HEK293 (cell line): ENCODE data around the gene CXCL14.

Experiments
- CTCF ChIP-seq: fragments of 450-650 bp; formaldehyde crosslinking; IDR thresholded peaks from 2 replicates; pipeline ENCODE4 v1.5.1; 2016; ENCODE audit warnings: missing biosample characterization, missing genetic modification characterization
- SETDB1 ChIP-seq: IDR thresholded peaks from one replicate; pipeline ENCODE4 v1.6.1; 2017; ENCODE audit warnings: mild to moderate bottlenecking, low read length, moderate library complexity, mixed read lengths; ENCODE audit not compliant: insufficient read length
- ZBTB49 ChIP-seq: fragments of 450-650 bp; formaldehyde crosslinking; IDR thresholded peaks from 2 replicates; pipeline ENCODE4 v1.5.1; 2016; ENCODE audit warnings: missing biosample characterization, missing genetic modification characterization, low read depth
- ZNF133 ChIP-seq: fragments of 450-650 bp; formaldehyde crosslinking; IDR thresholded peaks from 2 replicates; pipeline ENCODE4 v1.5.1; 2016; ENCODE audit warnings: missing biosample characterization, missing genetic modification characterization
- ZNF274 ChIP-seq, 2 experiments: fragments of 200-500 bp in 1 of 2; fragments of 450-650 bp in 1 of 2; sonication (Bioruptor generic) in 1 of 2; formaldehyde crosslinking in 1 of 2; IDR thresholded peaks; 2 replicates each; pipeline versions ENCODE4 v1.5.1 to v1.6.1; 2014 to 2016; ENCODE audit warnings: borderline replicate concordance in 1 of 2, inconsistent platforms in 1 of 2, low read length in 1 of 2, missing biosample characterization in 1 of 2, missing genetic modification characterization in 1 of 2
- ZNF449 ChIP-seq: fragments of 450-650 bp; formaldehyde crosslinking; IDR thresholded peaks from 2 replicates; pipeline ENCODE4 v1.5.1; 2017; ENCODE audit warnings: missing biosample characterization, mild to moderate bottlenecking, missing genetic modification characterization, moderate library complexity

GRCh38 chr5:135533794-135534193, 45.0 kb downstream of the CXCL14 start:
- no peak for TF ChIP-seq CTCF (tag by site-specific recombination)
- no peak for TF ChIP-seq ZBTB49 (tag by site-specific recombination)
- no peak for TF ChIP-seq ZNF449 (tag by site-specific recombination)
- TF ChIP-seq ZNF274 (IDR thresholded peaks at IDR 0.05; ENCODE audit: low read length): no peak
- no peak for TF ChIP-seq ZNF274 (tag by site-specific recombination; IDR thresholded peaks at IDR 0.05; ENCODE audit: borderline replicate concordance)
- no peak for TF ChIP-seq ZNF133 (tag by site-specific recombination)
- TF ChIP-seq SETDB1: no peak
